ENCODE results near the gene TPCN2. TPM values are rescaled to one million over a fixed set of nuclear protein-coding genes. Genes with fewer than 3 reads are reported as not detected.

TPCN2 gene
- total RNA-seq, 1 donor from 2014 or later: 6.3 TPM

GRCh38 chr11:69078508-69078907, 29.8 kb downstream of the TPCN2 start:
- TF ChIP-seq CTCF (conservative IDR thresholded peaks at IDR 0.05; ENCODE audit: low read depth, low read length): no peak
- no peak for DNase-seq (ENCODE audit: low read depth)
- no peak overlapping the region for H3K4me3 ChIP-seq (ENCODE audit: low read depth, low read length)

GRCh38 chr11:69078930-69079605, 30.3 kb downstream of the TPCN2 start:
- no peak overlapping the region for H3K4me3 ChIP-seq (ENCODE audit: low read depth, low read length)
- DNase-seq (ENCODE audit: low read depth): no peak
- no peak for TF ChIP-seq CTCF (conservative IDR thresholded peaks at IDR 0.05; ENCODE audit: low read depth, low read length)

GRCh38 chr11:69079661-69080256, 31.0 kb downstream of the TPCN2 start:
- TF ChIP-seq CTCF (conservative IDR thresholded peaks at IDR 0.05; ENCODE audit: low read depth, low read length): no peak
- no peak for DNase-seq (ENCODE audit: low read depth)
- H3K4me3 ChIP-seq (ENCODE audit: low read depth, low read length): no peak overlapping the region

- DNase-seq (ENCODE audit: low read depth): no peak
- no peak overlapping the region for H3K4me3 ChIP-seq (ENCODE audit: low read depth, low read length)
- no peak for TF ChIP-seq CTCF (conservative IDR thresholded peaks at IDR 0.05; ENCODE audit: low read depth, low read length)
Measured at GRCh38 chr11:69080257-69080995, 31.7 kb downstream of the TPCN2 start.

- DNase-seq (ENCODE audit: low read depth): no peak
- TF ChIP-seq CTCF (conservative IDR thresholded peaks at IDR 0.05; ENCODE audit: low read depth, low read length): no peak
- no peak overlapping the region for H3K4me3 ChIP-seq (ENCODE audit: low read depth, low read length)
Measured at GRCh38 chr11:69081180-69081579, 32.4 kb downstream of the TPCN2 start.

GRCh38 chr11:69083531-69084247, 35.0 kb downstream of the TPCN2 start:
- no peak for TF ChIP-seq CTCF (conservative IDR thresholded peaks at IDR 0.05; ENCODE audit: low read depth, low read length)
- DNase-seq (ENCODE audit: low read depth): no peak

More at GRCh38 chr11:69083531-69084247, 35.0 kb downstream of the TPCN2 start:
- H3K4me3 ChIP-seq (ENCODE audit: low read depth, low read length): no peak overlapping the region

Measured in epithelial cell of proximal tubule (primary cell).